ENCODE results near the gene DUS1L.
"Not testable (repeated sequence)": the region's sequence is repeated elsewhere in the genome, so short reads cannot be mapped to it uniquely, and the experiment has no call there.

Gene DUS1L

GRCh38 chr17:82039695-82040299, 25.8 kb downstream of the DUS1L start:
- DNase-seq (ENCODE audit: low read depth) = no peak

- DNase-seq (ENCODE audit: low read depth) = not testable (repeated sequence)
These were observed 26.7 kb downstream of the DUS1L start for GRCh38 chr17:82038796-82039409.

DNA sequence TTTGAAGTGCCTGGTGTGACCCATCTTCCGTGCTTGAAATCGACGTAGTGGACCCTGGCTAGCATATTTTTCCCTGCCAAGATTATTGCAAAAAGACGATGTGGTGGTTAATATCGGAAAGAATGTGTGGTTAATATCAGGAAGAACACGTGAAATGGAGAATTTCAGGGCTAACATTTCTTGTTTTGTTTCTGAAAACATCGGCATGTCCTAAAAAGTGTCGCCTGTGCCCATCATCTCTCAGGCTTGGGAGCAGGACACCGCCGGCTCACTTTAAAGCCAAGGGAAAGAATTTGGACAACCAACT, 27.8 kb downstream of the DUS1L start:
- DNase-seq (ENCODE audit: low read depth) = no peak

- DNase-seq (ENCODE audit: low read depth) = peak; percentile 96
These were observed 28.3 kb downstream of the DUS1L start, which contains the start of gene DCXR for GRCh38 chr17:82037092-82037888. DCXR (minus strand) TSS chr17:82037697; CDS start chr17:82037682, 15 bp downstream.

- DNase-seq (ENCODE audit: low read depth) = no peak
These were observed 28.9 kb downstream of the DUS1L start for GRCh38 chr17:82036634-82037091.

GRCh38 chr17:82035956-82036633, 29.5 kb downstream of the DUS1L start:
- no peak for DNase-seq (ENCODE audit: low read depth)

DNA sequence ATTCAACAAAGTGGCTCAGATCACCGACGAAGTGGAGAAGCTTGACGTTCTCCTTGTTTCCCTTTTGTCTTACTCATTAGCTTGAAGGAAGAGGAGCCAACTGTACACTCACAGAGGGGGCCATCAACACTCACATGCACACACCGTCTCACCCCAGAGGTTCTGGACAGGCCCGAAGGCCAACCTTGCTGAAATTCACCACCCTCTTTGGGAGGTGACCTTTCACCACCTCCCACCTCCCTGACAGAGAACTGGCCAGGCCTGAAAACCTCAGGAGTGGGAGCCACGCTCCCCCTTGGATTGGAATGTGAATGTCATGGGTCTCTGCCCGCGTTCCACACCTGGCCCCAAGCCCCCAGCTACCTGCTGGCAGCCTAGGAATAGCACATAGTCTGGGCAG, 30.1 kb downstream of the DUS1L start:
- DNase-seq (ENCODE audit: low read depth) = no peak

DNA sequence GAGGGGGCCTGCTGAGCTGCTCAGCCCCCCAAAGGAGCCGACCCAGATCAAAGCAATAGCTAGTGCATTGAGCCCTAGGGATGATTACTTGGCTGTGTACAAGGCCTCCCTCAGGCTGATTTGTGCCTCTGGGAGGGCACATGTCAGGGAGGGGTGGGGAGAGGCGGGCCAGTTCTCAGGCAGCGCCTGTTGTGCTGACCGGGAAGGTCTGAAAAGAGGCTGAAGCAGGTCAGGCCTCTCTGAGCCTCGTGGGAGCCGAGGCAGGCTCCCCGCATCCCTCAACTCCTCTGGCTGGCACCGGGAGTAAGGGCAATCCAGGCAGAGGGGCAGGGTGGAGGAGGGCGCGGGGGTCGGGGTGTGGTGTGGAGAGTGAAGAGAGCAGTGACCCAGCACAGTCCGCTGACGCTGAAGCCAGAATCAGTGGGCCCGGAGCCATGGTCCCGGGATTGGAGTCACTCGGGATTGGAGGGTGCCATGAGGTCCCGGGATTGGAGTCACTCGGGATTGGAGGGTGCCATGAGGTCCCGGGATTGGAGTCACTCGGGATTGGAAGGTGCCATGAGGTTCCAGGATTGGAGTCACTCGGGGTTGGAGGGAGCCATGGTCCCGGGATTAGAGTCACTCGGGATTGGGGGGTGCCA, 31.1 kb downstream of the DUS1L start:
- DNase-seq (ENCODE audit: low read depth) = no peak

DNA sequence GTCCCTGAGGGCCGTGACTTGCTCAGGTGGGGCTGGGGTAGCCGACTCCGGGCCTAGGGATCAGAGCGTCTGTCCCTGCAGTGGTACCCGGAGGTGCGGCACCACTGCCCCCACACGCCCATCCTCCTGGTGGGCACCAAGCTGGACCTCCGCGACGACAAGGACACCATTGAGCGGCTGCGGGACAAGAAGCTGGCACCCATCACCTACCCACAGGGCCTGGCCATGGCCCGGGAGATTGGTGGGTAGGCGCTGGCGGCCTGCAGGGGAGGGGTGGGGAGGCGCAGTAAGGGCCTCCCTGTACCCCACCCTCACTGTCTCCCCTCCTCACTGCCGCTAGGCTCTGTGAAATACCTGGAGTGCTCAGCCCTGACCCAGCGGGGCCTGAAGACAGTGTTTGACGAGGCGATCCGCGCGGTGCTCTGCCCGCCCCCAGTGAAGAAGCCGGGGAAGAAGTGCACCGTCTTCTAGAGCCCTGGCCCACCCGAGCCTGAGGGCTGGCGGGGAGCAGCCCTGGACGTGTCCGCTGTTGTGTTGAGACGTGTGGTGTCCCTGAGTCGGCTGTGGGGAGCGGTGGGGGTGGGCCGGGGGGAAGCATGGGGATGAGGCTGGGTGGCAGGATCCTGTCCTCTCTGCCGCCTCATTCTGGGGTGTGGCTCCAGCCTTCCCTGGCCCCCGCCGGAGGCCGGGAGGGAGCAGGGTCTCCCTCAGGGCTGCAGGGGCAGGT, 32.1 kb downstream of the DUS1L start:
- no peak for DNase-seq (ENCODE audit: low read depth)

DNA sequence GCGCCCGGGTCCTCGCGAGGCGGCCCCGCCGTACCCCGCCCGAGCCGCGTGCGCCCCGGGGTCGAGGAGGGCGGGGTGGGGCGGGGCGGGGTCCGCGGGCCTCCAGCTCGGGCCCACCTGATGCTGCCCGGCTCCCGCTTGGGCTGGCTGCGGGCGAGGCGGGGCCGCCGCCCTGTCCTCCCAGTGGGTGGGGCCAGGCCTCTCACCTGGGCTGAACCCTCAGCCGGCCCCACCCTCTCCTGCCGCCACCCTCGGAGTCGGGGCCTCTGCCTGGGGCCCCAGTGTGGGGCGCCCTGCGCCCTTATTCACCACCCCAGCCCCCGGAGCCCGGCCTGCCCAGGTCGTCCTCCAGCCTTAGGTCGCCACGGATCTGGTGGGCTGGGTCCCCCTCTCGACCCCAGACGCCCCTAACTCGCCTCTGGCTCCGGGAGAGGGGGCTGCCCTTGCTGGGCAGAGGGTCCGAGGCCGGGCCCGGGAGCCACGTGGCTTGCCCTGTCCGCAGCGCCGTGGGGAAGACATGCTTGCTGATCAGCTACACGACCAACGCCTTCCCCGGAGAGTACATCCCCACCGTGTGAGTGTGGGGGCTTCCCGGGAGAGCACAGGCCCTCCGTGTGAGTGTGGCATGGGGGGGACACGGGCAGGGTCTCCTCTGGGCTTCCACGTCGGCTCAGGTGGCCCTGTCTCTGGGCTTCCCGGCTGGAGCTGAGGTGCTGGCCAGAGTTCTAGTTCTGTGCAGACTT, 33.5 kb downstream of the DUS1L start:
- no peak for DNase-seq (ENCODE audit: low read depth)

DNA sequence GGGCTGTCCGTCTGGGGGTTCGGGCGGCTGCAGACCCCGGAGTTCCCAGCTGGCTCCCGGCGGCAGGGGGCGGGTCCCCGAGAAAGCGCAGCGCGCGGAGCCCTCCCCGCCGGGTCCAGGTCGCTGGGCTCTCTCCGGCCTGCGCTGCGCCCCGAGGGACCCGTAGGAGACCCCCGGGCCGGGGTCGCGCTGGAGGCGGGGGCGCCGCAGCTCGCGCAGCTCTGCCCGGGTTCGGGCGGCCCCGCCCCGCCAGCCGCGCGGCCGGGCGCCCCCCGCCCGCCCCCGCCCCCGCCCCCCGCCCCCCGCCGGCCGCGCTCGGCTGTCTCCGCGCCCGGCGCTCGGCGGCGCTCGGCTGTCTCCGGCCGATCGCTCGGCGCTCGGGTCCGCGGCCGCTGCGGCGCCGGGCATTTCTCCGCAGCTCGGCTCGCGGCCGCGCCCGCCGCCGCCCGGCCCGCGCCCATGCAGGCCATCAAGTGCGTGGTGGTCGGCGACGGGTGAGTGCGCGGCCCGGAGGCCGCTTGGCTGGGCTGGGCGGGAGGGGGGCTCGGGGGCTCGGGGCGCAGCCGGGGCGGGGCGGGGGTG, 34.2 kb downstream of the DUS1L start, which contains the start of gene RAC3:
Gene RAC3, plus strand, starts transcription at position 376 of the 582 bp plus-strand sequence. Its CDS starts 84 bp downstream, at position 460.
- no peak for DNase-seq (ENCODE audit: low read depth)

DNA sequence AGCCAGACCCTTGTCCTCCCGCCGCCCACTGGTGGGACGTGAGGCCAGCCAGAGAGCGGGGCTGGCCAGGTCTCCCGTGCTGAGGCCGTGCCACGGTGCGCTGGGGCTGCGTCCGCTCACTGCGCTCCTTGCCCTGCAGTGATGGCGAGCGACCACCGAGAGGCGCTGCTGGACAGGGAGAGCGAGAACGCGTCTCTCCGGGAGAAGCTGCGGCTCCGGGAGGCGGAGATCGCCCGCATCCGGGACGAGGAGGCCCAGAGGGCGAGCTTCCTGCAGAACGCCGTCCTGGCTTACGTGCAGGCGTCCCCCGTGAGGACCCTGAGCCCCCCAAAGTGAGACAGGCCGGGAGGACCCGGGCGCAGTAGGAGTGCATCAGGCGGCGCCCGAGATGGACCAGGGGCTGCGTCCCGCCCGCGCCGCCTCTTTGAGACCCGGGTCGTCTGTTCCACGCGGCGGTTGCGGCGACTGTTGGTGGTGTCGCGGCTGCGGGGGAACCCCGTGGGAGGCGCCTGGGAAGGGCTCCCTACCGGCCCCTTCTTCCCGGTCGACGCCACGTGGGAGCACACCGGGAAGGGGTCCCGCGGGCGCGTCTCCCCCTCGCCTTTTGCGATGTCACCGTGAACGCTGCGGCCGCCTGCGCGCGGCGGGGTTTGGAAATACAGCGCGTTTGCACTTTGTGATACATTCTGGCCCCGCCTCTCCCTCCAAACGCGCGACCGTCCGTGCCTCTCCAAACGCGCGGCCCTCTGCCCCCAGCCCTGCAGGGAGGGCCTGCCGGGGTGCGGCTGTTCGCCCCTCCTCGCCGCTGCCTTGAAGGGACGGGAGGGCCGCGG, 34.9 kb downstream of the DUS1L start:
- peak; percentile 80 for DNase-seq (ENCODE audit: low read depth)

DNA sequence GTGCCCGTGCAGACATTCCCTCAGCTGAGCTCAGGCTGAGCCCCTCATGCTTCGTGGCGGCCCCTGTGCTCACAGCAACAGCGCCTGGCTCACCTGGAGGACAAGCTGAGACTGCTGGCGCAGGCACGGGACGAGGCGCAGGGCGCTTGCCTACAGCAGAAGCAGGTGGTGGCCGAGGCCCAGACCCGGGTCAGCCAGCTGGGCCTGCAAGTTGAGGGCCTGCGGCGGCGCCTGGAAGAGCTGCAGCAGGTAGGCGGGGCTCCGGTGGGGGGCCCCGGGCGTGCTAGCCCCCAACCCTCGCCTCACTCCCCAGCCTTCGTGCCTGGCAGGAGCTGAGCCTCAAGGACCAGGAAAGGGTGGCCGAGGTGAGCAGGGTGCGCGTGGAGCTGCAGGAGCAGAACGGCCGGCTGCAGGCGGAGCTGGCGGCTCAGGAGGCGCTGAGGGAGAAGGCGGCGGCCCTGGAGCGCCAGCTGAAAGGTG, 35.6 kb downstream of the DUS1L start:
- no peak for DNase-seq (ENCODE audit: low read depth)

GRCh38 chr17:82029391-82029790, 36.2 kb downstream of the DUS1L start:
- no peak for DNase-seq (ENCODE audit: low read depth)

GRCh38 chr17:82028966-82029365, 36.6 kb downstream of the DUS1L start:
- DNase-seq (ENCODE audit: low read depth) = no peak

- no peak for DNase-seq (ENCODE audit: low read depth)
These were observed 37.4 kb downstream of the DUS1L start for GRCh38 chr17:82028246-82028645.

- DNase-seq (ENCODE audit: low read depth) = no peak
These were observed 40.0 kb downstream of the DUS1L start for GRCh38 chr17:82025401-82026107.

DNA sequence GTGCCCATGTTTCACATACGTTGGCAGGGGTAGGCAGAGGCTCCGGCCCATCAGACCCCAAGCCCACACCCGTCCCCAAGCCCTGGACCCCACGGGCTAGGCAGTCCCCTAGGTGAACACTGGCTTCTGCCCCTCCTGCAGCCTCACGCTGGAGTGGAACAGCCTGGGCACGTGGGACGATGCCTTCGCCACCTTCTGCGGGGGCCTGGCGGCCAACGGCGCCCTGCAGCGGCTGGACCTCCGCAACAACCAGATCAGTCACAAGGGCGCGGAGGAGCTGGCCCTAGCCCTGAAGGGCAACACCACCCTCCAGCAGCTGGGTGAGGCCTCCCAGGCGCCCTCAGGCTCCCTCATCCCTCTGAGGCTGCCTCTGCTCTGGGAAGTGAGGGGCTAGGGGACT, 40.7 kb downstream of the DUS1L start:
- DNase-seq (ENCODE audit: low read depth) = no peak

All from fibroblast of gingiva (primary cell).